AG08396 (cell line): ENCODE results near the gene FKBP1A.

Source experiments
- DNase-seq: peaks from one replicate; pipeline ENCODE4 v3.0.0; 2012; ENCODE audit warnings: low spot score, mixed read lengths

Gene FKBP1A

GRCh38 chr20:1383623-1384404 is 9.0 kb downstream of the FKBP1A start:
- no peak for DNase-seq

- DNase-seq, result no peak
Observed at GRCh38 chr20:1382670-1383069, 10.2 kb downstream of the FKBP1A start.

- no peak for DNase-seq
Observed at GRCh38 chr20:1381753-1382591, 10.9 kb downstream of the FKBP1A start.

DNA sequence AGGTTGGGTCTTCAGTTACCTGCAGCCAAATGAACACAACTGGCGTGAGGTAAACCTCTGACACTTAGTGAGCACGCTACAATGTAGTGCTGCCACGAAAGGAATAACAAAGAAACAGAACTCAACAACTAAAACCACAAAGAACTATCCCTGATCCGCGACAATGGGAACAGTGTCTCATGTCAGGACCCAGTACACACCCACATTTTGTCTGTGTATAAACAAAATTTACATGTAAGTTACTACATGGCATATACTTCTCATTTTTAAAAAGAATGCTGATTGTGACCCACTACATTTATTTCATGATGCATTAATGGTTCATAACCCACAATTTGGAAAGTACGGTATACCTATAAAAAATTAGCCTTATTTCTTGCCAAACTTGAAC is 14.1 kb downstream of the FKBP1A start:
- DNase-seq, result no peak

DNA sequence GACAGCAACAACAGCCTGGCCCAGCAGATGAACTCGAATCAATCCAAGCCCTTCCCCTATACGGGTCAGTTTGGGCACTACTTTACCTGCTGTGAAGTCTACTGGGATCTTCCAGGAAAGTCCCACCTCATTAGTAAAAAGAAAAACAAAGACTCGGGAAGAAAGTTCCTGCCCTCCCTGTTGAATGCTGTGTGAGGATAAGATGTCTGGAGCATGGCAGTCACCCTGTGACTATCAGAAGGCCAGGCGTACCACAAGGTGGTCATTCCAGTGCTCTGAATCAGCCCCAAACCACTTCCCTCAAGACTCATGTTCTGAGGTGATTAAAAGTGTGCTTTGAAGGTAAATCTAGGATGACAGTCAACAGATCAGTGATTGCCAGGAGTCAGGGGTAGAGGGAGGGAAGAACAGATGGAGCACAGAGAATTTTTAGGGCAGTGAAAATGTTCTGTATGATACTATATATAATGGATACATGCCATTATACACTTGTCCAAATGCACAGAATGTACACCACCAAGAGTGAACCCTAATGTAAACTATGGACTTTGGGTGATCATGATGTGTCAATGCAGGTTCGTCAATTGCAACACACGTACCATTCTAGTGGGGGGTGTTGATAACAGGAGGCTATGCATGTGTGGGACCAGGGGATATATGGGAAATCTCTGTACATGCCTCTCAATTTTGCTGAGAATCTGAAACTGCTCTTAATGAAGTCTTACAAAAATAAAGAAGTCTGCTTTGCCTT is 14.7 kb downstream of the FKBP1A start:
- DNase-seq, result peak; percentile 18

DNA sequence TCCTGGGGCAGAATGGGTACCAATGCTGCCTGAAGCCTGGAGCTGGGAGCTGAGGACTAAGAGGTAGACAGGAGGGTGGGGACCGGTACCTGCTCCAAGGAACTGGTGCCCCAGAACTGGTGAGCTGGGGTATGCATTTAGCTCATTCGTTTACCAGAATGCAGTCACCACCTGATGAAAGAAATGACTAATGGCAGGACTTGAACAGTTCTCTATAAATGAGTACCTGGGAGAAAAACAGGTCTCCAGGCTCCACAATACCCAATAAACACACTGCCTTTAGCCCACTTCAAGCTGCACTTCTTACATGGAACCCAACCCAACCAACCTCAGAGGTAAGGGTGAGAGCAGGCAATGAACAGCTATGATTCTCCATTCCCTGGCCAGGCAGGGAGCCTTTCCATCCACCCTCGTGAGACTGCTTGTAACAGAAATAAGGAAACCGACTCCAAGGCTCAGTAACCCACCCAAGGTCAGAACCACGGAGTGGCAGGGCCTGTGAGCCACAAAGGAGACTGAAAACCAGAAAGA is 15.4 kb downstream of the FKBP1A start:
- DNase-seq, result no peak

DNA sequence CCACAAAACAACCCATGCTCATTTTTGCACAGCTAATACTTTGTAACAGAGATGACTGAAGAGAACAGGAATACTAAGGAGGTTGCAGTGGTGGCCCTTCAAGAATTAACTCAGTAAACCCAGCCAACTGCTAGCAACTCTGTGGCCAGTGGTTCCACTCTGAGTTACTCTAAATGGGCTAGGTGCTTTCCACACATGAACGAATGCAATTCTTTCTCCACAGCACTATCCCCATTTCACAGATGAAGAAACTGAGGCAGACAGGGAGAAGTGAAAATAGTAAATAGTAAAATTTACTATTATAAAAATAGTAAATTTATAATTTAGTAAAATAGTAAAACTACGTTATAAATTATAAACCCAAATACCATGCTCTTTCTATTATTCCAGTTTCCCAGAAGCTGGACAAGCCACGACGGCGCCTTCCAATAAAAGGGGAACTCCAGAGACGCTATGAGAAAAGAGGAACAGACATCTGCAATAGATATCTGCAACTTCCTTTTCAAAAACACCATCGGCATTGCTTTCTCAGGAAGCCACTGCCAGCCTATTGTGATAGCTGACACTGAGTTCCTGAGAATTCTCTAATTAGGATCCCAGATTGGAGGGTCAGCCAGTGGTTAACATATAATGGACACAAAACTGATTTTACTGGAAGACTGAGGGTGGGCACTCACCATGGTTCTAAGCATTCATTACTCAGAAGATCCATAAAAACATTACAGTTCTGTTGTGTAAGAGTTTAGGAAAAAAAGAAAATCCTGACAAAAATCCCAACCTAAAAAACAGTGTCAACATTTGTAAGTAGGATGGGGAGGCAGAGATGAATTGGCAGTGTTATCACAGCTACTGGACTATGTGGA is 16.2 kb downstream of the FKBP1A start:
- no peak for DNase-seq

GRCh38 chr20:1376007-1376406 is 16.8 kb downstream of the FKBP1A start:
- DNase-seq, result no peak

- DNase-seq, result peak; percentile 44
Observed at GRCh38 chr20:1375515-1375914, 17.3 kb downstream of the FKBP1A start.

- DNase-seq, result no peak
Observed at GRCh38 chr20:1374246-1374645, 18.6 kb downstream of the FKBP1A start.

GRCh38 chr20:1373614-1374013 is 19.2 kb downstream of the FKBP1A start:
- DNase-seq, result no peak

GRCh38 chr20:1373036-1373435 is 19.8 kb downstream of the FKBP1A start:
- no peak for DNase-seq

GRCh38 chr20:1371830-1372539 is 20.9 kb downstream of the FKBP1A start:
- no peak for DNase-seq

GRCh38 chr20:1371202-1371782 is 21.6 kb downstream of the FKBP1A start:
- DNase-seq, result no peak

DNA sequence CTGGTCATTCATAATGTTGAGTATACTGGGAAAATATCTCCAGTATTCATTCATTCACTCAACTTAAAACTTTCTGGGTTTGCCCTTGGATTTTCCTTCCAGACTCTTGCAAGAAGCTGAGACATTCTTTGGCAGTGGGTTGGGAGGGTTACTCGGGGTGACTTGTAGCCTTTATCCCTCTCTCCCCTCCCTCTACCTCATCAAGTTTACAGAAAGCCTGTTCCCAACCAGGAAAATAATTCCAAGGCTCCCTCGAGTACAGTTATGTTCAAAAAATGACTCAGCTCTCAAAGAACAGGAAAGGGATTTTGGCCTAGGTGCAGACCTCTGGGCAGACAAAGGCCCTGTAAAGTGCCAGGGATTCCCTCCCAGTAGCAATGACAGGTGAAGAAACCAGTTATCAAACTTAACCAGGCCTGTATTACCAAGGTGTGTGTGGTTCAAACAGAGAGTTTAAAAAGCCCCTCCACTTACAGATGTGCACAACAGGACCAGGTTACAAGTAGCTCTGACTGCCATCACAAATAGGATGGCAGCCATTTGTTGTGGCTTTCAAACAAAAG is 22.2 kb downstream of the FKBP1A start:
- peak; percentile 16 for DNase-seq

- no peak for DNase-seq
Observed at GRCh38 chr20:1369970-1370369, 22.9 kb downstream of the FKBP1A start.

DNA sequence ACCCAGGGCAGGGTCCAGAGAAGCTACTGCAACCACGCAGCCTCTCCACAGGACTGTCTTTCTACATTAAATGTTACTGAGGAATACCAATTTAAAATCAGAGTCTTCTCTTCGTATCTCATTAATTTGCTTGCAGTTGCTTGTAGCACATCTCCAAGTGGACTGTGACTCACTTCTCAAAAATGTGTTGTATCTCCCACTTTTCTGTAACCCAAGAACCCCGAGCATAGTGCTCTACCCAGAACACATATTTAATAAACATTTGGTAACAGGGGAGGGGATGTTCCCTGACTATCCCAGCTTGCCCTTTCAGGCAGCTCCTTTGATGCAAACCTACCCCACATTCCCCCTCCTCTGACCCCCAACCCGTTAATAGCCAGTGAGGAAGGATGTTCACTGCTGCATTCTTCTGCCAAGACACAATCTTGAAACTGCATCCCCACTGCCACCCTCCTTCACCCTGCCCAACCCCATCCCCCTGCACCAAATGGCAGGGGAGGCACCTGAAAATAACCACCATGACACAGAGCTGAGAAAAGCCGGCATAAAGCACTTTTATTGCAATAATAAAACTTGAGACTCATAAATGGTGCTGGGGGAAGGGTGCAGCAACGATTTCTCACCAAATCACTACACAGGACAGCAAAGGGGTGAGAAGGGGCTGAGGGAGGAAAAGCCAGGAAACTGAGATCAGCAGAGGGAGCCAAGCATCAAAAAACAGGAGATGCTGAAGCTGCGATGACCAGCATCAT is 24.2 kb downstream of the FKBP1A start:
- DNase-seq, result peak; percentile 20

- no peak for DNase-seq
Observed at GRCh38 chr20:1367479-1367878, 25.4 kb downstream of the FKBP1A start.

- DNase-seq, result no peak
Observed at GRCh38 chr20:1364106-1364505, 28.7 kb downstream of the FKBP1A start.
